Non-pigmented ciliary epithelial cell (primary cell): ENCODE measurements around the gene INPP4B.

Experiments used
- DNase-seq: peaks from one replicate; pipeline ENCODE4 v3.0.0-alpha.2; 2010; ENCODE audit warnings: low read depth

Gene INPP4B

DNA sequence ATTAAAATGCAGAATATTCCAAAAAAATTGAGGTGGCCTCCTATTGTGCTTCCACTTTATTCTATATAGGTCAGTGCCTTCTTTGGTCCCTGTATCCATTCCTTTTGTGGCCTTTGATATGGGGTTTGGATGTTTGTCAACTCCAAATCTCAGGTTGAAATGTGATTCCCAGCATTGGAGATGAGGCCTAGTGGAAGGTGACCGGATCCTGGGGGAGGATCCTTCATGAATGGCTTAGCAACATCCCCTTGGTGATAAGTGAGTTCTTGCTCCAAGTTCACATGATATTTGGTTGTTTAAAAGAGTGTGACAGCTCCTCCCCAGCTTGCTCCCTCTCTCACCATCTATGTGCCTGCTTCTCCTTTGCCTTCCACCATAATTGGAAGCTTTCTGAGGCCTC is 380.6 kb downstream of the INPP4B start:
- DNase-seq: no peak

DNA sequence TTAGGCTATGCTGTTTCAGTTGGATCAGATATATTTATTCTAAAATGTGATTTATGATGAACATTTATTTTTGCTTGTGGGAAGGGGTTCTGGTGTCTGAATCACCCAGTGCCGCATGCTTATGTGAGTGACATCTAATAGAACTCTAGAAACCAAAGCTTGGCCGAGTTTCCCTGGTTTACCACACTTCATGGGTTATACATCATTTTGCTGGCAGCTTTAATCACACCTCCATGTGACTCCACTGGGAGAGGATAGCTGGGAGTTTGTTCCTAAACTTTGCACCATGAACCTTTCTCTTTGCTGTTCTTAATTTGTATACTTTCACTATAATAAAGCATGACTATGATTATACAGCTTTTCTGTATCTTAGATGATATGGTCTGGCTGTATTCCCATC is 382.9 kb downstream of the INPP4B start:
- no peak for DNase-seq

DNA sequence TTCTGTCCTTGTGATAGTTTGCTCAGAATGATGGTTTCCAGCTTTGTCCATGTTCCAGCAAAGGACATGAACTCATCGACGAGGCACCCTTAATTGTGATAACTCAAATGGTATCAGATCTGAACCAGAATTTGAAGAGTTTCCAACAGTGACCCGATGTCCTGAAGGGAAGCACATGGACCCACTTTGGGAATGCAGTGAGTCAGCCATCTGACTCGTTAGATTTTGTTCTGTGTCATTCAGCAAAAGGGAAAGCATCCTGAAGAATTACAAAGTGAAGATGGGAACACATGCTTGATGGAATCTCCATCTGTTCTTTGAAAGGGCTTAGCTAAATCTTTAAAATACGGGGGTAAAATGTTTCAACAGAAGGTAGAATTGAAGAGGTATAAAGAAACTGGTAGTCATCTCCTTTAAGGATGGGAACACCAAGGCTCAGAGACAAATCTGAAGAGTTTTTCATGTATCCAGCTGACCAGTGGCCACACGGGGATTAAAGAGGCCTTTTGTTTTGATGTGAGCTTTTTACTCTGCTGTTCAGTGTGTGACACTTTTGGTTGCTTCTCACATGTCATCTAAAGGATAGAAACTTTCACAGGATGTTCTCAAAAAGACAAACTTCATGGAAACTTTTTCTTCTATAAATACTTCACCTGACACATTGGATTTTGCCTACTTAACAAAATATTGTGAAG is 393.8 kb downstream of the INPP4B start:
- DNase-seq: no peak

DNA sequence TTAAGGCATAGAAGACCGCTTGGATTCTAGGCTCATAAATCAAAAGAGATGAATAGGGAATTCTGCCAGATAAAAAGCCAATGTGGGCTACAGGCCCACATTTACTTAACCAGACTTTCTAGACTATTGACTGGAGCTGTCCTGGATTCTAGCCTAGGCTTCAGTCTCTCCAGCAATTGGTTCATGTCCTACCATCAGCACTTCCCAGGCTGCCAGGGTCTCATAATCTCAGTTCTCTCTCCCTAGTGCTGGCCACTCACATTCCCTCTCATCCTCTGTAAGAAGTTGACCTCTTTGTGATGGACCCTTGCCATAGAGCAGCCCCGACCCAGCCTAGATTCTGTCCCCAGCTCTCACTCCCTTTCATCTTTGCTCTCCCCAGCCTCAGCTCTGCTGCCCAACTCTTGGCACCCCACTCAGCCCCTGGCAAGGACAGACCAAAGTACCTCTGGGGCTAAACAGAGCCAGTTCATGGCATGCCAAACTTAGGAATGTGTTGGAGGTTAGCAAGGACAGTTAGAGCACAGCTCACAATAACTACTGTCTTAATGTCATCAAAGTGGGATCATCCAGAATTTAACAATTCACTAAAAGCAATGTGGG is 396.2 kb downstream of the INPP4B start:
- DNase-seq: no peak

DNA sequence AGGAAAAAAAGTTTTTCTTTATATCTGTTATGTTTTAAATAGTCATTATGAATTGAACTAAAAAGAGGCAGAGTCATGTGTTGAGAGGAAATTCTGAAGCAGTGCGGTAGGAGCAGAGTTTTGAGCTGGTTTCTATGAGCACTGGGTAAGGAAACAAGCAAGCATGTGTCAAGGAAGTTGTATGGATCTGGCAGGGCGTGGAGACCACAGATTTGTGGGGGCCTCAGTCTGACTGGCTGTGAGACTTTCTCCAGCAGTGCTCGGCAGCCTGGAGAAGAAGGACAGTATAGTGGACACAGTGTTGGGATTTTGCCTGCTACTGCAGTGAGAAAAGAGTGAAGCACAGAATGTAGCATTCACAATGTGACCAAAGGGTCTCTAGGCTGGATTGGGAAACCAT is 399.1 kb downstream of the INPP4B start:
- DNase-seq: no peak

DNA sequence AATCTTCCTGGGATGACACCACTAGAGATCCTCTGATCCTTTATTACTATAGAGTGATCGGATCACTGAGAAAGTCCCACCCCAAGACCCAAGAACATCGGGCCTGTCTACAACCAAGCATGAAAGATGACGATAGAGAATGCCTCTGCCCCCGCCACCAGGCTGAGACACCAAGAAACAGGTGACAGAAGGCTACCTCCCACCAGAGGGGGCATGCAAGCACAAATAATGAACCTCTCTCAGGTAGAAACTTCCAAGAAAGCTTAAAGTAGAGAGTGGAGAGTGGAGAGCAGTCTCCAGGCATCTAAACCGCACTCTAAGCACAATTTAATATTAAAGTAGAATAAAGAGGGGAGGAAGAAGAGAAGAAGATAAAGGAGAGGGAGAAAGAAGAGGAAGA is 402.6 kb downstream of the INPP4B start:
- DNase-seq: no peak

- DNase-seq: no peak
Observed at GRCh38 chr4:142440093-142440492, 406.0 kb downstream of the INPP4B start.

DNA sequence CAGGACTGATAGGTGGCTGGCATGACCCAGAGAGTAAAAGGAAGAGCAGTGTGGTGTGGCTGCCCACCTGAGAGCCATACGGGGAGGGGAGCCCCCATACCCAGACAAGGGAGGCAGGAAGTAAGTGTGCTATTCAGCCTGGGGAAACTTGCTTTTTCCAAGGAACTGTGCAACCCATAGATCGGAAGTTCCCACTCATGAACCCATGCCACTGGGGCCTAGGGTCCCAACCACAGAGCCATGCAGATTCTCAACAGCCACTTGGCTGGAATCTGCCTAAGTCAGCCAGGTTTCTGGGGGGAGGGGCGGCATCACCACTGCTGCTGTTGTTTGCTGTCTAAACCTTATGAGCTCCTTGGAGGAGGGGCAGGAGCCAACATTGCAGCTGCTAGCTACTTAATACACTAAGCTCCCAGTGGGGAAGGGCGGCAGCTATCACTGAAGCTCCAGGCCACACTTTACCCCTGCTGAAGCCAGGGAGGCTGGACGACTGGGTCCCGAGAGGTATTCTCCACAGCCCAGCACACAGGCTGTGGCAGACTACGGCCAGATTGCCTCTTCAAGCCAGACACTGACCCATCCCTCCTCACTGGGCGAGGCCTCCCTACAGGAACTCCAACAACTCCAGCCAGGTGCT is 410.4 kb downstream of the INPP4B start:
- DNase-seq: no peak

- no peak for DNase-seq
Observed at GRCh38 chr4:142434519-142435224, 411.4 kb downstream of the INPP4B start.

DNA sequence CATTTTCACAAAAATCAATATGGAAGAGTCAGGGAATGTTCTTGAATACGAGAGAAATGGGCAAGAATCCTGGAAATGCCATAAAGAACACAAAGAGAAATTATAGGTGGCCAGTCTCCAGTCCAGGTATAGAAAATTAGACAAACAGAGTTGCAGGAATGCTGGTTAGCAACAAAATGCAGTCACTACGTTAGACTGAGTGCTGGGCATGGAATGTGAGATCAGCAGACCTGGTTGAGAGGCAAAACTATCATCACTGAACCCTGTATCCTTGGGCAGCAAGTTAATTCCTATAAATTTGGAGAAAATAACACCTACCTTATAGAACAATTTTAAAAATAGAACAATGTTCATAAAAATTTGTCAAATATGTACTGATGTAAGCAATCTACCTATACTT is 417.4 kb downstream of the INPP4B start:
- no peak for DNase-seq

- no peak for DNase-seq
Observed at GRCh38 chr4:142427456-142427855, 418.6 kb downstream of the INPP4B start.

GRCh38 chr4:142423861-142424260 is 422.2 kb downstream of the INPP4B start:
- DNase-seq: no peak

- DNase-seq: no peak
Observed at GRCh38 chr4:142420311-142421095, 425.6 kb downstream of the INPP4B start.

- DNase-seq: no peak
Observed at GRCh38 chr4:142419712-142420111, 426.4 kb downstream of the INPP4B start.

DNA sequence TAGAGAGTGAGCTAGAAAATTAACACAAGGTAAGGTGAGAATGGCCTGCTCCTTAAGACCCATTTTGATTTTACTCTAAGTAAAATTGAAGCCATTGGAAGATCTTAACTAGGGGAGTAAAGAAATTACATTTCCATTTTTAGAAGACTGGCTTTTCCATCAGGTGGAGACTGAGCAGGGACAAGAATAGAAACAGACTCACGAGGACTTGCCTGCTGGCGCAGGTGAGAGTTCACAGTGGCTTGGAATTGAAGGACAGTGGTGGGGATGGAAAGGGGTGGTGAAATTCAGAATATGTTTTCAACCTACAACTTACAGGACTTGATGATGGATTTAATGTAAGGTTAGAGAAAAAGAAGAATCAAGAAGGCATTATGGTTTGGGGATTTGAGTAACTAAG is 427.4 kb downstream of the INPP4B start:
- DNase-seq: no peak

GRCh38 chr4:142416711-142417275 is 429.3 kb downstream of the INPP4B start:
- DNase-seq: no peak

- DNase-seq: no peak
Observed at GRCh38 chr4:142416121-142416520, 430.0 kb downstream of the INPP4B start.

DNA sequence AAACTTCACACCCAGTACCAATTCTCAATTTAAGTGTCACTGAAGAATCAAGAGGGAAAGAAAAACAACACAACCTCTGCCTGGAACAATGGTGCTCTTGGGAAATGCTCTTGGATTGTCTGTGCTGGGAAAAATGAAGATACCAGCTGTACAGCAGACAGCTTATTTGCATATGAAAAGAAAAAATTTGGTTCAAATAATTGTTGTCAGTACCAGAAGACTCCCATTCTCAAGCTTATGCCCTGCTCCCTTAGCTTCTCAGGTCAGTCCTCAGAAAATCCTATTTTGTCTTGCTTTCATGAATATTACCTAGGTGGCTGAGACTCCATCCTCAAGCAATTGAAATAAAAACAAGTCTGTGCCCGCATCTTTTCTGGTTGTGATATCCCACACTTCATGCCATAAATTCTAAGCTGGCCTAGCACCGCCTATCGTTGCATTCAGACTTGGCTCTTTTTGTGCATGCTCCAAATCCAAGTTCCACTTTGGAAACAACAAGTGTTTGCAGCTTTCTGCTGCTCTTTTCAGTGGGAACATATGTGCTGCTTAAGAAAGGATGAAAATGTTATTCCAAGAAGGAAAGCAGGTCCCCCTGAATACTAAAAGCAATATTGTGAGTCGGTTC is 431.6 kb downstream of the INPP4B start:
- no peak for DNase-seq

DNA sequence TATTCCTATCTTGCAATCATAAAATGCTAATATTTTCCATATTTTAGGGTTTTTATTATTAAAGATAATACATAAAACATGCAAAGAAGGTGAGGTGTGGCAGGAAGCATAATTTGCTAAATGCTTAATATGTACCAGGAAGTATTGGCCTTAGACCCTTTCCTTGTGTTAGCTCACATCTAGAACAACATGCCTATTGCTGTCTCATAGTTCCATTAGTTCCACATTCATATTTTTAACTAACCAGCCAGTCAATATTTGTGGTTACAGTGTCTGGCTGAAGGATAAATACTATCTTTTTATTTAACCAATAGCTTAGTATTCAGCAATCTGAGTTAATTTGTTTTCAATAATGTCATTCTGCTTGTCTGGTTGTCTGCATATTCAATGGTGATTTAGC is 432.6 kb downstream of the INPP4B start:
- DNase-seq: no peak

DNA sequence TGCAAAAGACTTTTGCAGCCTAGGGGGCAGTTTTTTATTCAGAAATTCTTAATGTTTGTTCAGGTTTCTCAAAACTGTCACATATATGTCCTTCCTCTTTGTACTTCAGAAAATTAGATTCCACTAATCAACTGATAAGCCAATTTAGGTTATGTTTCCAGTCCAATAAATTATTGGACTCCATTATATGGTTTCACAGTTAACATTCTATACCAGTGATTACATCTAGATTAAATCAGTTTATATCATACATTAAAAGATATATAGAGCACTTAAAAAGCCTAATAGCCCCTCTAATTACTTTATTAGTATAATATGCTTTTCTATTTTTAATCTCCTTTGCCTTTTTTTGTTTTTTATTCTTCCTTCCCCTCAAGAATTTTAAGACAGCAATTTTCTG is 434.1 kb downstream of the INPP4B start:
- no peak for DNase-seq

GRCh38 chr4:142408003-142408441 is 438.1 kb downstream of the INPP4B start:
- DNase-seq: no peak
